WERI-Rb-1 (cell line): Measurements from ENCODE around the gene CD36.

Source experiments
- DNase-seq: peaks from one replicate; pipeline ENCODE4 v3.0.0-alpha.2; 2020
- H3K27ac ChIP-seq: fragments of 250-450 bp; sonication (Bioruptor Pico); 2 replicates; pipeline ENCODE4 v1.5.1; 2020; ENCODE audit warnings: mild to moderate bottlenecking, moderate library complexity
- H3K27me3 ChIP-seq: fragments of 250-450 bp; sonication (Bioruptor Pico); 2 replicates; pipeline ENCODE4 v1.5.1; 2021; ENCODE audit warnings: mild to moderate bottlenecking, low read depth, moderate library complexity; ENCODE audit not compliant: insufficient read depth, severe bottlenecking
- H3K36me3 ChIP-seq: fragments of 250-450 bp; sonication (Bioruptor Pico); 2 replicates; pipeline ENCODE4 v1.5.1; 2020; ENCODE audit warnings: mild to moderate bottlenecking, moderate library complexity
- H3K4me3 ChIP-seq: 2 replicates; pipeline ENCODE4 v1.5.1; 2011; ENCODE audit warnings: low read depth, mild to moderate bottlenecking, control low read depth, low read length
- H3K9me3 ChIP-seq: fragments of 250-450 bp; sonication (Bioruptor Pico); 2 replicates; pipeline ENCODE4 v1.5.1; 2021; ENCODE audit warnings: mild to moderate bottlenecking, moderate library complexity; ENCODE audit not compliant: severe bottlenecking
- TF ChIP-seq, protein P1 (sequence below): IDR thresholded peaks from 2 replicates; pipeline ENCODE4 v1.5.1; 2011; ENCODE audit warnings: low read depth, mild to moderate bottlenecking, control low read depth, inconsistent platforms, low read length

Gene CD36

GRCh38 chr7:80641548-80641947 is 3.1 kb downstream of the CD36 start:
- H3K27ac ChIP-seq = no peak overlapping the region
- no peak for DNase-seq
- no peak overlapping the region for H3K4me3 ChIP-seq

DNA sequence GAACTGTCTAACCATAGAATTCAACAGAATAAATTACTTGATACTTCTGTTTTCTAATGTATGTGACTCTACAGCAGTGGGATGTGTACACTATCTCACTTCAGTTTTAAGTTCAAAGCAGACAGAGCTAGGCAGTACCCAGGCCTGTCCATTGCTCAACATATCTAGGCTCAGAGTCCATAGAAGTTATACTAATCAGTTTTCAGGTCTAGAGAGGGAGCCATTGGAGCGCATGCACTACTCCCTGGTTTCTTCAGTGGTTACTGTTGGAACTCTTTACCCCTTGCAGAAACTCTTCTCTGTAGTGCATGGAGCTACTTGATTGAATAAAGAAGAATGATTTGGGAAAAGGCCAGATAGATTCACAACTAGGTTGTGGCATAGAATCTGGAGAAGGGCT is 4.4 kb downstream of the CD36 start:
- Histone ChIP-seq H3K27ac (no peak overlapping the region), H3K4me3 (no peak overlapping the region)
- TF ChIP-seq, protein P1, sequence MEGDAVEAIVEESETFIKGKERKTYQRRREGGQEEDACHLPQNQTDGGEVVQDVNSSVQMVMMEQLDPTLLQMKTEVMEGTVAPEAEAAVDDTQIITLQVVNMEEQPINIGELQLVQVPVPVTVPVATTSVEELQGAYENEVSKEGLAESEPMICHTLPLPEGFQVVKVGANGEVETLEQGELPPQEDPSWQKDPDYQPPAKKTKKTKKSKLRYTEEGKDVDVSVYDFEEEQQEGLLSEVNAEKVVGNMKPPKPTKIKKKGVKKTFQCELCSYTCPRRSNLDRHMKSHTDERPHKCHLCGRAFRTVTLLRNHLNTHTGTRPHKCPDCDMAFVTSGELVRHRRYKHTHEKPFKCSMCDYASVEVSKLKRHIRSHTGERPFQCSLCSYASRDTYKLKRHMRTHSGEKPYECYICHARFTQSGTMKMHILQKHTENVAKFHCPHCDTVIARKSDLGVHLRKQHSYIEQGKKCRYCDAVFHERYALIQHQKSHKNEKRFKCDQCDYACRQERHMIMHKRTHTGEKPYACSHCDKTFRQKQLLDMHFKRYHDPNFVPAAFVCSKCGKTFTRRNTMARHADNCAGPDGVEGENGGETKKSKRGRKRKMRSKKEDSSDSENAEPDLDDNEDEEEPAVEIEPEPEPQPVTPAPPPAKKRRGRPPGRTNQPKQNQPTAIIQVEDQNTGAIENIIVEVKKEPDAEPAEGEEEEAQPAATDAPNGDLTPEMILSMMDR = no peak

More at GRCh38 chr7:80641548-80641947, 3.1 kb downstream of the CD36 start:
- H3K9me3 ChIP-seq = no peaks in the 10 kb centered on the region
- H3K27me3 ChIP-seq = no peaks in the 10 kb centered on the region
- no peaks in the 10 kb centered on the region for H3K36me3 ChIP-seq
- TF ChIP-seq, protein P1 = no peak

GRCh38 chr7:80643336-80643915 is 5.0 kb downstream of the CD36 start:
- Histone ChIP-seq H3K27me3 (no peaks in the 10 kb centered on the region), H3K9me3 (no peaks in the 10 kb centered on the region), H3K27ac (no peak overlapping the region), H3K4me3 (no peak overlapping the region), H3K36me3 (no peaks in the 10 kb centered on the region)
- TF ChIP-seq, protein P1 = no peak
- DNase-seq = no peak

More for the DNA sequence above, 4.4 kb downstream of the CD36 start:
- H3K9me3 ChIP-seq = no peaks in the 10 kb centered on the region
- H3K36me3 ChIP-seq = no peaks in the 10 kb centered on the region
- no peaks in the 10 kb centered on the region for H3K27me3 ChIP-seq
- no peak for DNase-seq

GRCh38 chr7:80644054-80644453 is 5.6 kb downstream of the CD36 start:
- DNase-seq = no peak
- no peaks in the 10 kb centered on the region for H3K9me3 ChIP-seq
- no peak overlapping the region for H3K27ac ChIP-seq
- H3K36me3 ChIP-seq = no peaks in the 10 kb centered on the region
- TF ChIP-seq, protein P1 = no peak
- no peak overlapping the region for H3K4me3 ChIP-seq
- no peaks in the 10 kb centered on the region for H3K27me3 ChIP-seq

DNA sequence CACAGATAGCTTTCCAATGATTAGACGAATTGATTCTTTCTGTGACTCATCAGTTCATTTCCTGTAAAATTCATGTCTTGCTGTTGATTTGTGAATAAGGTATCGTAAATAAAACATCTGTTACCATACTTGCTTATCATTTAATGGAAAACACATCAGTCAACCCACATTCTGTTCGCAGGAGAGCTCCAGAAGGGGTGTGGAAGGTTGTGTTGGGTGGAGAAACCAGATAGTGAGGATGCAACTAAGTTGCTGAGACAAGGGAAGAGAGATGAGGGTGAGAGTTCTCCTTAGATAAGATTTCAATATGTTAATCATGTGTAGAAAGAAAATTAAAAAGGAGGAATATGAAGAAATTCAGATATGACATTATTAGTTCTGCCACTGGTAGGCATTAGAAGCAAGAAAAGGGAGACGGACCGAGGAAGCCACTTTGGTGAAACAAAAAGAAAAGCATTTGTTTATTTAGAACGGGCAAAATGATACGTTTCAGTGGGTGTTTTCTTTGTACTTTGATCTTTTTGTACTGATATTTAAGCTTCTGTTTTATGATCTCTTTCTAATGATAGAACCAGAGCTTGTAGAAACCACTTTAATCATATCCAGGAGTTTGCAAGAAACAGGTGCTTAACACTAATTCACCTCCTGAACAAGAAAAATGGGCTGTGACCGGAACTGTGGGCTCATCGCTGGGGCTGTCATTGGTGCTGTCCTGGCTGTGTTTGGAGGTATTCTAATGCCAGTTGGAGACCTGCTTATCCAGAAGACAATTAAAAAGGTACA is 7.8 kb downstream of the CD36 start:
- Histone ChIP-seq H3K27me3 (no peaks in the 10 kb centered on the region), H3K36me3 (no peaks in the 10 kb centered on the region), H3K4me3 (no peak overlapping the region), H3K27ac (no peak overlapping the region), H3K9me3 (no peaks in the 10 kb centered on the region)
- DNase-seq = no peak
- TF ChIP-seq, protein P1 = no peak
